ENCODE results near the gene KYNU. TPM values are rescaled to one million over a fixed set of nuclear protein-coding genes. Genes with fewer than 3 reads are reported as not detected.

The KYNU gene
- total RNA-seq (2014; rRNA removed; shearing (Covaris generic)) (under 0.01 TPM in 1 of 2 replicates, not detected in the other), polyA plus RNA-seq (2016; fragmentation: Nextera tagmentation; extraction: Ambion mirVana) (0.15 TPM in 1 of 2 replicates, not detected in the other)

GRCh38 chr2:142877216-142877838 is at the start of gene KYNU:
Gene KYNU (plus strand): TSS chr2:142877664. CDS start chr2:142885368, 7,704 bp downstream.
- Histone ChIP-seq H3K4me1 (ENCODE audit: insufficient read depth) (peaks cover 51% of the 10 kb centered on the region), H3F3A (ENCODE audit: insufficient read depth) (peaks cover 39% of the 10 kb centered on the region), H3K79me2 (ENCODE audit: insufficient read depth) (no peaks in the 10 kb centered on the region), H2AFZ (peak within 1 kb of the TSS; percentile 10; the same call in 1 of the 2 replicates), H3K36me3 (ENCODE audit: low read depth) (no peaks in the 10 kb centered on the region), H4K20me1 (ENCODE audit: insufficient read depth) (no peaks in the 10 kb centered on the region), H3K27ac (no peak within 1 kb of the TSS), H3K9me2 (ENCODE audit: insufficient read depth) (no peaks in the 10 kb centered on the region), H3K4me3 (no peak within 1 kb of the TSS), H3K9ac (no peak within 1 kb of the TSS), H3K27me3 (replicated peaks; ENCODE audit: insufficient read depth) (no peaks in the 10 kb centered on the region), H3K4me2 (ENCODE audit: unreplicated experiment) (no peak within 1 kb of the TSS), H3K9me3 (ENCODE audit: low read depth) (no peaks in the 10 kb centered on the region)
- DNase-seq = peak; percentile 13
- in situ Hi-C loops (cut with MboI) = no loop called here
- TF ChIP-seq EZH2 (IDR thresholded peaks at IDR 0.05; ENCODE audit: insufficient read depth, poor library complexity, severe bottlenecking) = no peak
- no peak for TF ChIP-seq EZH2phosphoT487 (IDR thresholded peaks at IDR 0.05; ENCODE audit: insufficient read depth, low read depth)
- 83 to 95% methylated on average over 2 of the region's 2 CpGs for WGBS, 2 experiments (ENCODE audit: low coverage in 1 of 2, low lambda C conversion rate in 2 of 2, missing lambda C conversion rate in 2 of 2)

GRCh38 chr2:142834021-142834420 is 43.4 kb upstream of the KYNU start:
- H3K4me1 ChIP-seq (ENCODE audit: insufficient read depth) = peaks cover 10% of the 10 kb centered on the region; the same call in 1 of the 2 replicates
- H4K20me1 ChIP-seq (ENCODE audit: insufficient read depth) = no peaks in the 10 kb centered on the region
- 86 to 97% methylated on average over 1 of the region's 1 CpG for WGBS, 2 experiments (ENCODE audit: low coverage in 1 of 2, low lambda C conversion rate in 2 of 2, missing lambda C conversion rate in 2 of 2)
- H3K79me2 ChIP-seq (ENCODE audit: insufficient read depth) = no peaks in the 10 kb centered on the region
- no peak overlapping the region for H3K27ac ChIP-seq
- H3K4me2 ChIP-seq (ENCODE audit: unreplicated experiment) = peak overlapping the region; percentile 0
- in situ Hi-C loops (cut with MboI) = no loop called here
- peak; percentile 53 for DNase-seq
- no peaks in the 10 kb centered on the region for H3K36me3 ChIP-seq (ENCODE audit: low read depth)
- no peak overlapping the region for H3K4me3 ChIP-seq
- no peak overlapping the region for H3K9ac ChIP-seq
- H3F3A ChIP-seq (ENCODE audit: insufficient read depth) = no peaks in the 10 kb centered on the region
- H2AFZ ChIP-seq = no peak overlapping the region
- H3K9me3 ChIP-seq (ENCODE audit: low read depth) = no peaks in the 10 kb centered on the region
- TF ChIP-seq EZH2 (IDR thresholded peaks at IDR 0.05; ENCODE audit: insufficient read depth, poor library complexity, severe bottlenecking) (no peak), EZH2phosphoT487 (IDR thresholded peaks at IDR 0.05; ENCODE audit: insufficient read depth, low read depth) (no peak)
- no peaks in the 10 kb centered on the region for H3K27me3 ChIP-seq (replicated peaks; ENCODE audit: insufficient read depth)
- H3K9me2 ChIP-seq (ENCODE audit: insufficient read depth) = no peaks in the 10 kb centered on the region

- Histone ChIP-seq H3K4me3 (no peak overlapping the region), H3K36me3 (ENCODE audit: low read depth) (no peaks in the 10 kb centered on the region), H3K9ac (no peak overlapping the region), H2AFZ (no peak overlapping the region), H3K9me2 (ENCODE audit: insufficient read depth) (no peaks in the 10 kb centered on the region), H3K27me3 (replicated peaks; ENCODE audit: insufficient read depth) (no peaks in the 10 kb centered on the region), H3K9me3 (ENCODE audit: low read depth) (no peaks in the 10 kb centered on the region), H3K4me2 (ENCODE audit: unreplicated experiment) (no peak overlapping the region), H4K20me1 (ENCODE audit: insufficient read depth) (no peaks in the 10 kb centered on the region), H3K4me1 (ENCODE audit: insufficient read depth) (no peaks in the 10 kb centered on the region), H3K79me2 (ENCODE audit: insufficient read depth) (no peaks in the 10 kb centered on the region), H3F3A (ENCODE audit: insufficient read depth) (no peaks in the 10 kb centered on the region), H3K27ac (no peak overlapping the region)
- DNase-seq = no peak
- in situ Hi-C loops (cut with MboI) = no loop called here
- TF ChIP-seq EZH2 (IDR thresholded peaks at IDR 0.05; ENCODE audit: insufficient read depth, poor library complexity, severe bottlenecking) (no peak), EZH2phosphoT487 (IDR thresholded peaks at IDR 0.05; ENCODE audit: insufficient read depth, low read depth) (no peak)
Measured at GRCh38 chr2:142840436-142840835, 37.0 kb upstream of the KYNU start.

GRCh38 chr2:142841788-142842187 is 35.7 kb upstream of the KYNU start:
- no peak overlapping the region for H2AFZ ChIP-seq
- H3K79me2 ChIP-seq (ENCODE audit: insufficient read depth) = no peaks in the 10 kb centered on the region
- H3K4me1 ChIP-seq (ENCODE audit: insufficient read depth) = no peaks in the 10 kb centered on the region
- no peaks in the 10 kb centered on the region for H4K20me1 ChIP-seq (ENCODE audit: insufficient read depth)
- no peaks in the 10 kb centered on the region for H3K9me3 ChIP-seq (ENCODE audit: low read depth)
- no peaks in the 10 kb centered on the region for H3K27me3 ChIP-seq (replicated peaks; ENCODE audit: insufficient read depth)
- TF ChIP-seq EZH2 (IDR thresholded peaks at IDR 0.05; ENCODE audit: insufficient read depth, poor library complexity, severe bottlenecking) (no peak), EZH2phosphoT487 (IDR thresholded peaks at IDR 0.05; ENCODE audit: insufficient read depth, low read depth) (no peak)
- no peak for DNase-seq
- H3K27ac ChIP-seq = no peak overlapping the region
- H3K9me2 ChIP-seq (ENCODE audit: insufficient read depth) = no peaks in the 10 kb centered on the region
- H3K36me3 ChIP-seq (ENCODE audit: low read depth) = no peaks in the 10 kb centered on the region
- 86 to 92% methylated on average over 2 of the region's 2 CpGs for WGBS, 2 experiments (ENCODE audit: low coverage in 1 of 2, low lambda C conversion rate in 2 of 2, missing lambda C conversion rate in 2 of 2)
- no peak overlapping the region for H3K4me2 ChIP-seq (ENCODE audit: unreplicated experiment)
- H3K4me3 ChIP-seq = no peak overlapping the region
- in situ Hi-C loops (cut with MboI) = no loop called here
- no peaks in the 10 kb centered on the region for H3F3A ChIP-seq (ENCODE audit: insufficient read depth)
- no peak overlapping the region for H3K9ac ChIP-seq
